8988T (cell line): ENCODE results near the gene DNM3.

Experiments
- DNase-seq: peaks from one replicate; pipeline ENCODE4 v3.0.0; 2011

DNM3 gene

DNA sequence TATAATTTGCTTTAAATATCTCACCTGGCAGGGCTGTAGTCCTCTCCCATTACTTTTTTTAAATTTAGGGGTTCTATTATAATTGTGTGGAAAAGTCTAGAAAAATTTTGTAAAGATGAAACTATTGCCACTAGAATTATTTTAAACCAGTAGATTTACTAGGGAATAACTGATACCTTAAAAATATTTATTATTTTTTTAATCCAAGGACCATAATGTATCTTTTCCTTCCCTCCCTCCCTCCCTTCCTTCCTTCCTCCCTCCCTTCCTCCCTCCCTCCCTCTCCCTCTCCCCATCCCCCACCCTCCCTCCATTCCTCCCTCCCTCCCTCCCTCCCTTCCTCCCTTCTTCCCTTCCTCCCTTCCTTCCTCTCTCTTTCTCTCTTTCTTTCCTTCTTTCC is 90.5 kb downstream of the DNM3 start:
- no peak for DNase-seq

DNA sequence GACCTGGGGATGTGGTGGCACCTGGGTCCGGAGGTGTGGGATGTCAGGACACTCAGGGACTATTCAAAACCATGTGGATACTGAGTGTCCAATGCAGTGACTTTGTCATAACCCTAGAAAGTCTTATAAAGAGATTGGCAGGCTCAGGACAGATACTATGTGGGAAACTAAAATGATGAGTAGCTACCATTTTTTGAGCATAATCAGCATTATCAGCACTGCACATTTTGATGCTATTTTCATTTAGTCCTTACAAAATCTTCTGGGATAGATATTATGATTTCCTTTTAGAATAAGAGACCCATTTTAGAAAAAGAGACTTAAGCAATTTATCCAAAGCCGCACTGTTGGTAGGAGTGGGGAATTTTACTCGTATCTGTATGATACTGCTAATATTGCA is 93.4 kb downstream of the DNM3 start:
- DNase-seq = no peak

DNA sequence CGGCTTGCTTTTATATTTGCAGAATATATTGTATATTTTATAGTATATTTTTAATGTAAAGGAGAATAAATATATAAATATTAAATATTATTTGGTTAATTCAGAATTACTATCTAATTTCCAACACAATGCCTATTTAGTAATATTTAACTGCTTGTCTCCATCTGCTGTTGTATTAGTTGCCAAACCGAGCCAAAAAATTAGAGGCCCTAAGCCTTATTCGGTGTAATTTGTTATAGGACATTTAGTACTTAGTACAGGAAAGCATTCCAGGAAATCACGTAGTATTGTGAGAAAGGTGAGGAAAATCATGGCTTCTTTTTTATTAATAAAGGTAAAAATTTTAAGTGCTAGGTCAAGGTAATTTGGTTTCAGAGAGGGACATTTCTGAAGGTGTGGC is 93.8 kb downstream of the DNM3 start:
- DNase-seq = no peak

DNA sequence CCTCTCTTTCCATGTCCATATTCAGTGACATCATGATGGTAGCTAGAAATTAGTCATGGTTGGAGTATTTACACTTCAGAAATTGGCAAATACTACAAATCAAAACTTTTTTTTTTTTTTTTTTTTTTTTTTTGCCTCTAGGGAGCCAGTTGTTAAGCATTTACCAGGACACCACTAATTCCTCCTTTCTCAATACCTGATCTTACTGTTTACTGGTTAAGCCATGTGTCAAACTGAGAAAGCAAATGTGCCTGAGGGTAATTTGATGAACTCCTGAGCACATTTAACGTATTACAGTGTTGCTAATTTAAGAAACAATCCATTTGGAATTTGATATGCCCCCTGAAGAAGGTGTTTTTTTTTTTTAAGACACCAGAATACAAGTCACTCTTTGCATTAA is 94.4 kb downstream of the DNM3 start:
- no peak for DNase-seq

DNA sequence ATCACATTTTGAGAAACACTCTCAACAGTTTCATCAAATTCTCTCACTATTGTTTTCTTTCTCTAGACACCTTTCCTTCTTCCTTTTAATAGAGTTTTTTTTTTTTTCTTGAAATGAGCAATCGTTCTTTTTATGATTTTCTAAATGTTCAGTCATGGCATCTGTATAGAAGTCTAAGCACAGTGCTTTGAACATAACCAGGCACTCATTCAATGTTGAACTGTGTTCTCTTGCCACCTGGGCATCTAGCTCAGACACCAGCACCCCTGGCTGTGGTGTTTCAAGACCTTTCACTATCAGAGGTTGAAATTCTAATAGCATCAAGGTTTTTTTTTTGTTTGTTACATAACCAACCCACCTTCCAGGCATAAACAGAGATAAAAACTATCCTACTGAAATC is 96.6 kb downstream of the DNM3 start:
- DNase-seq = no peak

DNA sequence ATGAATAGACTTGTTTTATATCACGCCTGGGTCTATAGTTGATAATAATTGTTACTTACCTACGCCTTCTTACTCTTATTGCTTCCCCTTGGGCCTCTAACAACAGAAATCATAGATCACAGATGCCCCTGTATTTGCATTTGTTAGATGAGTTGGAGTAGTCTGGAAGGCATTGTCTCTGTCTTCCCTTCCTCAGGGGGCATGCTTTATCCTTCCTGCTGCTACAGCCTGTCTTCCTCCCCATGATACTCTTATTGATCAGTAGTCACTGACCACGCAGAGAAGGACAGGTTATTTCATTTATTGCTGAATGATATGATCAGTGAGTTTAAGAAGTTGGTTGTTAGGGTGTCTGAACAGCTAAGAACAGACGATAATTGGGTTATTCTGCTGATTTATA is 98.4 kb downstream of the DNM3 start:
- DNase-seq = no peak

DNA sequence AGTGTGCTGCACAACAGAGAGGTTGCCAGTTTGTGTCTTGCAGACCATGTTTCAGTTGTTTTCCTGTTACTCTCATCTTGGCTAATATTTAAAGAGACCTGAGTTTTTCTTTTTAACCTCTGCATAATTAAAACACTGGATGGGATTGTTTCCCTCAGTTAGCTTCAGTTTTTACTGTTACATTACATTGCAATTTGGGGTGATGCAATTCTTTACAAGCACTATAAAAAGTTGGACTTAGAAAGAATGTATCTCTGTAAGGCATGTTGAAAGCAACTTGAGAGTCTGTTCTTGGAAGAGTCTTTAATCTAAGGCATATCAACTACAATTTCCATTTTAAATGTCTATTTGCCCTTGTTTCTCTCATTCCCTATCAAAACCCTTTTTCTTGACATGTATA is 99.1 kb downstream of the DNM3 start:
- DNase-seq = no peak

DNA sequence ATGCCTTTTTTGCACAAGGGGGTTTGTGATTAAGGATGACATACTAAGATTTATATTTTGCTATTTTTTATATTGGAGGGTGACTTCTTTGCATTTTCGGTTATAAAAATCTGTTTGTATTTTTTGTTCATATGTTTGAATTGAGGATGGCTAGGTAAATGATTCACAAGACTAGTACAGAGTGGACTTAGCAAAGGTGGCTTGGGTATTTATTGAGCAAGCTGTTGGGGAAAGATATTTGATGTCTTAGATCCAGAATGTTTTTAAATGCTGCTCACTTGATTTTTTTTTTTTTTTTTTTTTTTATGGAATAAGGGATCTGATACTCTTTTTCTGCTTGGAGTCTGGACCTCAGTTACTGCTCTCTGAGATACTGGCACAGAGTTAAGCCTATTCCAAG is 100.6 kb downstream of the DNM3 start:
- no peak for DNase-seq

DNA sequence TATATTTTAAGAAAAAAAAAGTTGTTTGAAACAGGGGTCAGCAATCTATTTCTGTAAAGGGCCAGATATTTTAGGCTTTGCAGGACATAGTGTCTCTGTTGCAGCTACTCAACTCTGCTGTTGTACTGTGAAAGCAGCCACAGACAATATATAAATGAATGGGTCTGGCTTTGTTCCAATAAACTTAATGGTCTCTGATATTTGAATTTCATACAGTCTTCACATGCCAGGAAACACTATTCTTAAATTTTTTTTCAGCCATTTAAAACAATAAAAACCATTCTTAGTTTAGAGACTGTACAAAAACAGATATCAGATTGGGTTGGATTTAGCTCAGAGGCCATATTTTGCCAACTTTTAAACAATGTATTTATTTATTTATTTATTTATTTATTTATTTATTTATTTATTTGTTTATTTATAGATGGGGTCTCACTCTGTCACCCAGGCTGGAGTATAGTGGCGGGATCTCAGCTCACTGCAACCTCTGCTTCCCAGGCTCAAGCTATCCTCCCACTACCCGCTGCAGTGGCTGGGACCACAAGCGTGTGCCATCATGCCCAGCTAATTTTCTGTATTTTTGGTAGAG is 102.8 kb downstream of the DNM3 start:
- DNase-seq = no peak

DNA sequence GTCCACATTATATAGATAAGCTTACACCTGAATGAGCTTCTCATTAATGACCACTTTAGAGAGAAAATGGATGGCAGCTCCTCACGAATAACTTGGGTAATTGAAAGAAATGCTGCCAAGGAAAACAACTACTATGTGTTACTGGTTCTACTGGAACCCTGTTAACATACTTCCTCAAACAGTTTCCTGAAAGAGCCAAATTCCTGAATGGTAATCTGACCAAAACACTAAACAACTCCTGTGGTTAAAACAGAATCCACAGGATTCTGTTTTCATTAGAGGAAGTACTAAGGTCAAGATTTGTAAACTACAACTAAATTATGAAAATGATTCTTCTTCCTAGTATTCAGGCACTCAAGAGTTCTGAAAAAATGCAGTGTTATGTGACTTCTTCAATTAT is 107.2 kb downstream of the DNM3 start:
- DNase-seq = no peak

DNA sequence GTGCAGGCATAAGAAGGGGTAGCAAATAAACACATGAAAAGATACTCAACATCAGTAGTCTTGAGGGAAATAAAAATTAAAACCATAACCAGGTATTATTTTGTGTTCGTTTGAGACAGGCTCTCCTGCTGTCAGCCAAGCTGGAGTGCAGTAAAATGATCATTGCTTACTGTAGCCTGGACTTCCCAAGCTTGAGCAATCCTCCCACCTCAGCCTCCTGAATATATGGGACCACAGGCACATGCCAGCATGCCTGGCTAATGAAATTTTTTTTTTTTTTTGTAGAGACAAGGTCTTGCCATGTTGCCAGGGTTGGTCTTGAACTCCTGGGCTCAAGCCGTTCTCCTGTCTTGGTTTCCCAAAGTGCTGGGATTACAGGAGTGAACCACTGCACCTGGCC is 108.0 kb downstream of the DNM3 start:
- DNase-seq = no peak

DNA sequence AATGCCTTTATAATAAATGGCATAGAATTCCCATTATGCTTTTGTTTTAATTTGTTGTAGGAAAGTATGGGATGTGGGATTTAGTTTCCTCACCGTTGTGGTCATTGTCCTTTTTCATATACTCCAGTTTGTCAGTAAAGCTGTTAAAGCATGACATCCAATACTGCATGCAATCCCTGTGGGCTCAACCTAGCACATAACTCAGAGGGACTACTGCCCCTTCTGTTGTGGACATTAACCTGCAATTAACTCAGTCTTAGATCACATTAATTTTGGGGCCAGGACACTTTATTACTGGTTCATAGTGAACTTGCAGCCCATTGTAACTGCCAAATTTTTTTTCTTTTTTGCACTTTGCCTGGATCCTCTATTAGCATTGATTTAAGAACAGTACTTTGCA is 112.5 kb downstream of the DNM3 start:
- no peak for DNase-seq

DNA sequence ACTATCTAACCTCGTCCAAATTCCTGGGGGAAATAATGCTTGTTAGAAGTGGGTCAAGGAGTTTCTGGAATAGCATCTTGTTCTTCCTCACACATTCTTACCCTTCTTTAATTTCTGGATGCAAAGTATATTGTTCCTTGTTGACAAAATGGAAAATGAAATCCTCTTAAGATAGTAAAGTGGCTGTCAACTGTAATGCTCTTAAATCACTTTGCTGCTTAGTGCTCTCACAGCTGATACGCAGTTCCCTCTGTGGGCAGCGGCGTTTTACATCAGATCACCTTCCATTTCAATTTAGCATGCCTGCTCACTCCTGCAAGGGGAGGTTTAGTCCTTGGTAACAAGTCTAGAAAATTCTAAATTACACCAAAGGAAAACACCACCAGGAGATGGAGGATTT is 113.1 kb downstream of the DNM3 start:
- DNase-seq = no peak

DNA sequence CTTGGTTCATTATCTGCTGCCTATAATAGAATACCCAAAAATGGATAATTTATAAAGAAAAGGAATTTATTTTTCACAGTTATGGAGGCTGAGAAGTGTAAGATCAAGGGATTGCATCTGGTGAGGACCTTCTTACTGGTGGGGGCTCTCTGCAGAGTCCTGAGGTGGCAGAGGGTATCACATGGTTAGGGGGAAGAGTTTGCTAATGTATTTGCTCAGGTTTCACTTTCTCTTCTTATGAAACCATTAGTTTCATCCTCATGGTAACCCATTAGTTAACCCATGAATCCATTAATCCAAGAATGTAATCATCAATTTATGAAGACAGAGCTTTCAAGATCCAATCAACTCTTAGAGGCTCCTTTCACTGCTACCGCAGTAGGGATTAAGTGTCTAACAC is 120.6 kb downstream of the DNM3 start:
- no peak for DNase-seq

DNA sequence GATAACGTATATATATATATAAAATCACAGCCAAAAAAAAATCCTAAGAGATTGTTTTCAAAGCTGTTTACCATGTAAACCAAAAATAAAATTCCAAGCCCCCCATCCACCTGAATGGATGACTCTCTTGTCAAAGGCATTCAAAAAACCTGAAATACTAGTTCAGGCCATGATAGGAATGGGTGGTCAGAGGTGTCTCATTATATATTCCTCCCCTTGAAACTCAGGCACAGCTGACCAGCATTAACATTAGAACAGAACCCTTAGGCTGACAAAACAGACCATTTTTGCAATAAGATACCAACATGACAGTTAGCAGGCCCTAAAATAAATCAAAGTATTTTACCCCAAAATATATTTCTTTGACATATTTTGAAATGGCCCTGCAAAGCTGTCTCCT is 122.5 kb downstream of the DNM3 start:
- DNase-seq = no peak

DNA sequence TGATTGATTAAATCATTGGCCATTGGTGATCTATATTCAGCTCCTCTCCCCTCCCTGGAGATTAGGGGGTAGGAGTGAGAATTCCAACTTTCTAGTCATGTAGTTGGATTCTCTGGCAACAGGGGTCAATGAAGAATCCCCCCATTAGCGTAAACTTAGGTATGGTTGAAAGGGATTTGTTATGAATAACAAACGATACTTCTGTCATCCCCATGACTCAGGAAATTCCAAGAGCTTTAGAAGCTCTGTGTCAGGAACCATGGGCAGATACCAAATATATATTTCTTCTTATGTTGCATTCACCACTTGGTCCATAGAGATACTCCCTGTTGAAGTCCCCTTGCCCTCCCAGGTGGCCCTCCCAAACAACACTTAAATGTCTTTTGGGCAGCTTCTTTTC is 124.5 kb downstream of the DNM3 start:
- DNase-seq = no peak

DNA sequence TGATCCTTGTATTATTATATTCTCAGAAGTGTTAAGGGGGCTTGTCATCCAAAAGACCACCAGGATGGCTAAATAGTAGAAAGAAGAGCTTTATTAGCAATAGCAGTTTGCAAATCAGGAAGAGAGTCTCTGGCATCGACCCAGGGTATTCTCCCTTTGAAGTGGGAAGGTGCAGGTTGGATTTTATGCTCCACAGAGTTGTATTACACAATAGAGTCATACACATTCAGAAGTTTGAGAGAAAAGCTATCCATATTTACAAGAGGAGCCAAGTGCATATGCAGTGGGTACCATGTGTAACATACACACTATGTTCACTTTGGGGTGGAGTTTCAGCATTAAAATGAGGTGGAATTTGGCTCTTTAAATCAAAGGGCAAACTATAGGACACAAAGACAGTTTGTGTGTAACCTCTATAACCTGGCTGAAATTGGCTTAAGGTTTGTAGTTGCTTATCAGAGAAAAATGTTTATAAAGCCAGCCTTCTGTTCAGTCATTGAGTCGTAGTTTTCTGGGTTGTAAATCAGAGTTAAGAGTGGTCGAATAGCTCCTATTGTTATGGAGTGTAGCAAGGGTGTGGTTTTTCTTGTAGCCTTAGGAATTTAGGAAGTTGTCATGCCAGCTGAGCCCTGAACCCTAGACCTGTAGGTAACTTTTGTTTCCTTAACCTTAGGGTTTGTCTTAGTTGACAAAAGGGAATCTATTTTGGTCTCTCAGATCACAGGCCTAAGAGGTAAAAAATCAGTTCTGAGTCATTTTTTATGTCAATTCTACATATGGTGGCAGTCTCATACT is 125.3 kb downstream of the DNM3 start:
- DNase-seq = no peak

DNA sequence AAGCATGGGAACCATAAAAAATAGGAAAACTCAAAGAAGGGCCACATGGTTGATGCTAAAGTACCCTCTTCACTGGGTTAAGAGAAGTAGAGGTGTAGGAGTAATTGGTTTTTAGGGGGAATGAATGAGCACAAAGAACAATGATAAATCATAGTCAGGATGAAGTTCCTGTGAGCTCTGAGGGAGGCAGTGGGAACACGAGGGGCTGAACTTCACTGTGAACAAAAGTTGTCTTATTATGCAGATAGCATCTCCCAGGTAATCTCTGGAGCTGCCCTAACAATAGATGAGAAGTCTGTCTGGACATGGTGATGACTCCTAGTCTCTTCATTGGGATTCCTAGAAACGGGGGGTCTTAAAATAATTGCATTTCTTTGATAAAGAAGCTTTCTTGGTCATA is 127.9 kb downstream of the DNM3 start:
- no peak for DNase-seq

DNA sequence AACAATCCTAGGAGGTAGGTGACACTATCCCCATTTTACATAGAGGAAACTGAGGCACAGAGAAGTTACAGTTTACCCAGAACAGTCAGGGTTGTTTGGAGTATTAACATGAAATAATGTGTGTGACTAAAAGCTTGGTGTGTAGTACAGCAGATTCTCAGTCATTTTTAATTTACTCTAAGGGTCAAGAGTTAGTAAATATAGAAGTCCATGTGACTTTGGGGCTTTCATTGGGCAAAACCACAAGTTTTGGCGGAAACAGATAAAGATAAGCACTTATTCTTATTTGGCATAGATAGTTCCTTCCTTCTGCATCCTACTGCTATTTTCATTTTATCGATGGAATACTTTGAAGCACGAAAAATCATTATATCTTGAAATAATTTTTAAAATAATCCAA is 128.5 kb downstream of the DNM3 start:
- no peak for DNase-seq

DNA sequence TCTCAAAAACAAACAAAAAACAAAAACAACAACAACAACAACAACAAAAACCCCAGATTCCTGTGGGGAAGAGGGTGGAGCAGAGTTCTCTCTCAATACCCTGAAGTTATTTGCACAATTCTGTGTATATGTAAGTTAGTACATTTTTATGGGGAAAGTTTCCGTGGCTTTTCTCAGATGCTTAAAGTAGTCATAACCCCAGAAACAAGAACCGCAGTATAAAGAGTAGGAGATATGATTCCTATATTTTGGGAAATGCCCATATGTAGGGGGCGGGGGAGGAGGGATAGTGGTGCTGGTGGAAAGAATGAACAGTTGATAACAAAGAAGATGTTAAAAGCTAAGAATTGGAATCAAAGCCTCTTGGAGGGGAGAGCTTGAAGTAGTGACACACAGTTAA is 131.5 kb downstream of the DNM3 start:
- no peak for DNase-seq

DNA sequence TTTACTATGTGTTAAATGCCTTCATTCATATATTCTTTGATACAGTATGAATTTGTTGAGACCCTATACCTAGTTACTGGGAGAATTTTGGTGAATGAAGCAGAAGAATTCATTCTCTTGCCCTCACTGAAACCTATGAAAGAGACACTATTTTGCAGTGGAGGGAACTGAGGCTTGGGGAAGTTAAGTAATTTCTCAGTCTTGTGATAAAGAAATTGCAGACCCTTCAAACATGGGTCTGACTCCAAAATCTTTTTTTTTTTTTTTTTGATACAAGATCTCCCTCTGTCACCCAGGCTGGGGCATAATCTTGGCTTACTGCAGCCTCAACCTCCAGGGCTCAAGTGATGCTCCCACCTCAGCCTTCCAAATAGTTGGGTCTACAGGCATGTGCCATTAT is 132.1 kb downstream of the DNM3 start:
- no peak for DNase-seq

DNA sequence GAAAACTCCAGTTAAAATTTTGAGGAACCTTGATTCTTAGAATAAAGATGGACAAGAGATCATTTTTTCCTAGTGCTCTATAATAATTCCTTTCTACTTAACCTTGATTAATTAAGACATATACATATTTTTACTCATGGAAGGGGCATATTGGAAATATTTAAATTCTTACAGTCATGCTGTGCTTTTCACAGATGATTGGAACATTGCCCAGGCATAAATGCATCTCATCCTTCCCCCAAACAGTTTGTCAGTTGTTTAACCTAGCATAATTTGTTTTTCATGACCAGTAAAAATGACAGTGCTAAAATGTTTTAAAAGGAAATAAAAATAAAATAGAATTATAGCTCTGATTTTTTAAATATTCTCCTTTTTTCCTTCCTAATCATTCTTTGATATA is 140.0 kb downstream of the DNM3 start:
- no peak for DNase-seq

DNA sequence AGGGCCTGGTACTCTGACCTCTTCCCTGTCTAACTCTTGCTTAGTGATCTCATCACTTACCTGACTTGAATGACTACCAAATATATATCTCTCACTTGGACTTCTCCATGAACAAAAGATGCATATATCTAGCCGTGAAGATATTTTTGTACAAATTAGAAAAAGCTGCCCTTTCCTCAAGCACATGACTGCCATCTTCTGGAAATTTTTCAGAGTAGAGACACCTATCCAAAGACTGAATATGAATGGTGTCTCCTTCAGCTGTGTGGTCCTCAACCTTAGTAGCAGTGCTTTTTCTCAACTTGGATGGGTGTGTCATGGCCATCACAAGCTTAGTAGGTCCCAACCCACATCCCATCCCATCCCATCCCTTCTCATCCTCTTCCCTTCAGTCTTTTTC is 142.3 kb downstream of the DNM3 start:
- no peak for DNase-seq

DNA sequence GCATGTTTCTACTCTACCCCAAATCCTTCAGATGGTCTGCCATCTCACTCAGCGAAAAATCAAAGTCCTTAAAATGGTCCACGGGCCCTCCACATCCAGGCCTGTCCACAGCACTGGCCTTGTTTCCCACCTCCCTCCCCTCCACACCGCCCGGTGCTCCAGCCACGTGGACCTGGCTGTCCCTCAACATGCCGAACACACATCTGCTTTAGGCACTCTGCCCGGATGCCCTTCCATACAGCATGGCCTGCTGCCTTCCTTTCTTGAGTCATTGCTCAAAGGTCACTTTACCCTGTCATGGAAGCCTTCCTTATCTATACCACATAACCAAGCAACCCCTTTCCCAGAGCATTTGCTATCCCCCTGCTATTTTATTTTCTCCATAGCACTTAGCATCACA is 143.0 kb downstream of the DNM3 start:
- DNase-seq = no peak

DNA sequence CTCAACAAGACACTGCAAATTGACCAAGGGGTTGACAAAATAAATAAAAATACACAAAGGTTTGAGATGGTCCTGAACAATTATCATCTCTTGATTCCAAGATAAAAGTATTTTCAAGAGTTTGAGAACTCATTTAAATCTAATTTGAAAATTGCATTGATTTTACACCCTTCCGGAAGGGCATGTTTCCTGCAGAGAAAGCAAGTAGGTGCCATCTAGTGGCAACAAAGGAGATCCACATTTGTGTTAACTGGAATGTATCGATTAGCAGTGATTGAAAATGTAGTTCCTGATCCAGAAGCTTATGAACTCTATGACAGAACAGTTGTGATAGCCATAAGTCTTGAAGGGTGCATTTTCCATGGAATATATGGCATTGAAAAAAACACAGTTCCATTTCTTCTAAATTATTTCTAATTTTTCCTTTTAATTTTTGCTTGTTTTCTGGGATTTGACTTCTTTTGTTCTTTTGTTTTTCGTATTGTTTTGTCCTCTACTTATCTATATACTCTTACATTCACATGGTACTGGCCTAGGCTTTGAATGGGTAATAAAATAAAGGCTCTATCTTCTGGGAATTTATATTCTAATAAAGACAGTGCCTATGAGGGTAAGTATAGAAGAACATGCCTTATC is 143.7 kb downstream of the DNM3 start:
- no peak for DNase-seq
